Kidney (tissue), 14 donors: ENCODE measurements around the gene FLRT3. TPM values are rescaled to one million over a fixed set of nuclear protein-coding genes. Genes with fewer than 3 reads are reported as not detected.

Experiments
- DNase-seq, 5 donors: peaks; one replicate each; pipeline ENCODE4 v3.0.0-alpha.2; 2013 to 2020
- FAIRE-seq: peaks from 2 replicates; lab custom pipeline; 2012; peaks lifted over from hg19 to GRCh38; lab: Jason Lieb, UNC
- H3K27ac ChIP-seq, 2 donors: one replicate each; pipeline ENCODE4 v1.7.0; 2013; ENCODE audit warnings: low read depth in 2 of 2, low read length in 2 of 2, inconsistent platforms in 1 of 2
- H3K27me3 ChIP-seq: one replicate; pipeline ENCODE4 v1.7.1; 2013; ENCODE audit warnings: low read length, inconsistent platforms; ENCODE audit not compliant: control insufficient read depth, insufficient read depth
- H3K36me3 ChIP-seq, 3 donors: one replicate each; pipeline versions ENCODE4 v1.7.0 to v1.7.1; 2013; ENCODE audit warnings: low read length in 3 of 3, control low read depth in 1 of 3, inconsistent platforms in 1 of 3; ENCODE audit not compliant: insufficient read depth in 3 of 3, control insufficient read depth in 2 of 3
- H3K4me1 ChIP-seq, 3 donors: one replicate each; pipeline versions ENCODE4 v1.7.0 to v1.7.1; 2013; ENCODE audit warnings: low read length in 3 of 3, inconsistent platforms in 1 of 3, low read depth in 1 of 3; ENCODE audit not compliant: control insufficient read depth in 2 of 3, insufficient read depth in 2 of 3
- H3K4me3 ChIP-seq, 3 donors: one replicate each; pipeline versions ENCODE4 v1.7.0 to v1.8.1; 2013; ENCODE audit warnings: low read length in 3 of 3, control low read depth in 1 of 3, inconsistent platforms in 1 of 3
- H3K9ac ChIP-seq, 3 donors: one replicate each; pipeline versions ENCODE4 v1.7.0 to v1.7.1; 2013; ENCODE audit warnings: low read length in 3 of 3, control low read depth in 1 of 3, inconsistent platforms in 1 of 3
- H3K9me3 ChIP-seq, 3 donors: one replicate each; pipeline versions ENCODE4 v1.7.0 to v1.7.1; 2013; ENCODE audit warnings: low read length in 3 of 3, control low read depth in 1 of 3, inconsistent platforms in 1 of 3; ENCODE audit not compliant: control insufficient read depth in 2 of 3, insufficient read depth in 1 of 3
- CTCF ChIP-seq: IDR thresholded peaks from 3 replicates; pipeline ENCODE4 v1.5.1; 2012; ENCODE audit warnings: mild to moderate bottlenecking, moderate library complexity, borderline replicate concordance; ENCODE audit not compliant: insufficient read depth; ENCODE audit errors: extremely low read depth
- intact Hi-C: fragments of 100-400 bp; cut with DNase I; formaldehyde crosslinking; loops from one replicate; pipeline ENCODE4 v1.11.1; 2022
- polyA plus RNA-seq: library from polyadenylated mRNA; stranded (reverse); fragments of 350-450 nt; fragmentation: Illumina TruSeq; extraction: RNeasy Lipid Tissue Mini Kit (QIAGEN cat#74804); gene quantifications from one replicate; pipeline ENCODE4 v1.2.3, GENCODE V29; 2014; ENCODE audit warnings: low read depth, low replicate concordance; ENCODE audit not compliant: insufficient read depth
- total RNA-seq: library from RNA; stranded (reverse); fragmentation: NEBNext Ultra II Directional; extraction: Animal tissue kit (Norgen Biotek cat#: 25700); gene quantifications from one replicate; pipeline ENCODE4 v1.2.1, GENCODE V29; 2021
- donor health status: control.
- donor health status: control.
- donor health status: control.
- donor health status: control.
- donor health status: control.
- donor health status: DM: yes; HTN: yes; CAD: no.
- donor health status: Normal renal cell carcinoma (clear cell type).

Gene FLRT3
- total and polyA plus RNA-seq, 2 donors from 2014 or later: 14.2 to 70.3 TPM

GRCh38 chr20:14342918-14343317 lies 5.5 kb upstream of the FLRT3 start:
- H3K9me3 ChIP-seq: no peaks in the 10 kb centered on the region
- FAIRE-seq (no peak), DNase-seq (no peak)
- H3K4me3 ChIP-seq: no peak overlapping the region
- H3K36me3 ChIP-seq: no peaks in the 10 kb centered on the region
- intact Hi-C loops: no loop called here
- H3K9ac ChIP-seq: no peak overlapping the region
- no peaks in the 10 kb centered on the region for H3K27me3 ChIP-seq
- no peaks in the 10 kb centered on the region for H3K4me1 ChIP-seq
- no peak for TF ChIP-seq CTCF
- no peak overlapping the region for H3K27ac ChIP-seq

GRCh38 chr20:14341801-14342200 lies 4.4 kb upstream of the FLRT3 start:
- H3K9ac ChIP-seq: no peak overlapping the region
- no peak for DNase-seq
- H3K36me3 ChIP-seq: no peaks in the 10 kb centered on the region
- H3K27me3 ChIP-seq: no peaks in the 10 kb centered on the region
- H3K4me1 ChIP-seq: no peaks in the 10 kb centered on the region
- intact Hi-C loops: no loop called here
- TF ChIP-seq CTCF: no peak
- H3K4me3 ChIP-seq: no peak overlapping the region
- no peak overlapping the region for H3K27ac ChIP-seq
- FAIRE-seq: no peak
- no peaks in the 10 kb centered on the region for H3K9me3 ChIP-seq

- DNase-seq: peak in 4 of 5 donors; percentile 48 to 89 (median 72)
- intact Hi-C loops: no loop called here
- peak overlapping the region; percentile 27 to 71 for H3K27ac ChIP-seq
- no peak for FAIRE-seq
- H3K36me3 ChIP-seq: no peaks in the 10 kb centered on the region
- H3K4me1 ChIP-seq: no peaks in the 10 kb centered on the region
- TF ChIP-seq CTCF: no peak
- peak overlapping the region; percentile 50 to 99 (median 74) for H3K9ac ChIP-seq
- peak overlapping the region; percentile 73 to 99 (median 88) for H3K4me3 ChIP-seq
- no peaks in the 10 kb centered on the region for H3K27me3 ChIP-seq
- no peaks in the 10 kb centered on the region for H3K9me3 ChIP-seq
Observed at GRCh38 chr20:14336686-14337085, 726 bp downstream of the FLRT3 start.

GRCh38 chr20:14335052-14335451 lies 2.4 kb downstream of the FLRT3 start:
- intact Hi-C loops: no loop called here
- no peak for TF ChIP-seq CTCF
- FAIRE-seq: no peak
- Histone ChIP-seq H3K4me1 (no peaks in the 10 kb centered on the region), H3K9ac (peak overlapping the region; percentile 41 to 99 (median 67)), H3K27ac (peak overlapping the region; percentile 29 to 34), H3K4me3 (peak overlapping the region; percentile 73 to 99 (median 88)), H3K36me3 (no peaks in the 10 kb centered on the region), H3K9me3 (no peaks in the 10 kb centered on the region), H3K27me3 (no peaks in the 10 kb centered on the region)
- DNase-seq: peak in 2 of 5 donors; percentile 39 to 40
